ENCODE results near the gene FNDC3B.

DNA sequence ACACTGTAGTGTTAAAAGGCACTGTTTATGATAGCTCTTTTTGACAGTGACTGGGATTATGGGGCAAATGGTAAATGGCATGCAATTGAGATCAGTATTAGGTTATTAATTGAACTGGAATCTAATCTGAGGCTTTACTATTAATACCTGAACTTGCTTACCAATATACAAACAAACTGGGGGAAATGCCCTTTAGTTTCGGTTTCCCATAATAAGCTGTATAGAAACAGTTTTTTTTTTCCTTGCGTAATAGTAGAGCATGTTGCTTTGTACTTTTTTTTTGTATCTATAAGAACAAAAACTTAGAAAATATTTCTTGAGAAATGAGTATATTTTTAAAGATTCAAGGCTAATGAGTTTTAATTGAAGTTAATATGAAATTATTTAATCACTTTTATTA lies 95.0 kb downstream of the FNDC3B start:
- TF ChIP-seq, protein P1, sequence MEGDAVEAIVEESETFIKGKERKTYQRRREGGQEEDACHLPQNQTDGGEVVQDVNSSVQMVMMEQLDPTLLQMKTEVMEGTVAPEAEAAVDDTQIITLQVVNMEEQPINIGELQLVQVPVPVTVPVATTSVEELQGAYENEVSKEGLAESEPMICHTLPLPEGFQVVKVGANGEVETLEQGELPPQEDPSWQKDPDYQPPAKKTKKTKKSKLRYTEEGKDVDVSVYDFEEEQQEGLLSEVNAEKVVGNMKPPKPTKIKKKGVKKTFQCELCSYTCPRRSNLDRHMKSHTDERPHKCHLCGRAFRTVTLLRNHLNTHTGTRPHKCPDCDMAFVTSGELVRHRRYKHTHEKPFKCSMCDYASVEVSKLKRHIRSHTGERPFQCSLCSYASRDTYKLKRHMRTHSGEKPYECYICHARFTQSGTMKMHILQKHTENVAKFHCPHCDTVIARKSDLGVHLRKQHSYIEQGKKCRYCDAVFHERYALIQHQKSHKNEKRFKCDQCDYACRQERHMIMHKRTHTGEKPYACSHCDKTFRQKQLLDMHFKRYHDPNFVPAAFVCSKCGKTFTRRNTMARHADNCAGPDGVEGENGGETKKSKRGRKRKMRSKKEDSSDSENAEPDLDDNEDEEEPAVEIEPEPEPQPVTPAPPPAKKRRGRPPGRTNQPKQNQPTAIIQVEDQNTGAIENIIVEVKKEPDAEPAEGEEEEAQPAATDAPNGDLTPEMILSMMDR (IDR thresholded peaks at IDR 0.05), result no peak
- no peak for TF ChIP-seq EP300 (IDR thresholded peaks at IDR 0.05)
